ENCODE results near the gene LDB2.

DNA sequence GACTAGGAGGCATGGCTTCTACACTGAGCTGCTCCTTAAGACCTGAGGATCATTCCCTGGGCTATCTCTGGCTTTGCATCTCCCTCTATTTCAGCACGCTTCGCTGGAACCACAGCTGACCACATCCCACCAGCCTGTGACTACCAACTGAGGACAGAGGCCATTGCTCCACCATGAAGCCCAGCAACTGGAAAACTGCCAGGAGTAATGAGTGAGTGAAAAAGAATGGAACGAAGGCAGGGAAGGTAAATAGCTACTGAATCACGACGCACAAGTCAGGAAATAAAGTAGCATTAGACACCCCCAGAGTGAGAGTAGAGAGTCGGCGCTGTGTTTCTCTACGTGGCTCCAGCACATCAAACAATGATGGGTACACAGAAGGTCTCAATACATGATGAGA is 314.7 kb downstream of the LDB2 start:
- TF ChIP-seq BCL3 (IDR thresholded peaks at IDR 0.05), result no peak
- no peak for TF ChIP-seq SMC3 (IDR thresholded peaks at IDR 0.05)
- TF ChIP-seq, protein P1, sequence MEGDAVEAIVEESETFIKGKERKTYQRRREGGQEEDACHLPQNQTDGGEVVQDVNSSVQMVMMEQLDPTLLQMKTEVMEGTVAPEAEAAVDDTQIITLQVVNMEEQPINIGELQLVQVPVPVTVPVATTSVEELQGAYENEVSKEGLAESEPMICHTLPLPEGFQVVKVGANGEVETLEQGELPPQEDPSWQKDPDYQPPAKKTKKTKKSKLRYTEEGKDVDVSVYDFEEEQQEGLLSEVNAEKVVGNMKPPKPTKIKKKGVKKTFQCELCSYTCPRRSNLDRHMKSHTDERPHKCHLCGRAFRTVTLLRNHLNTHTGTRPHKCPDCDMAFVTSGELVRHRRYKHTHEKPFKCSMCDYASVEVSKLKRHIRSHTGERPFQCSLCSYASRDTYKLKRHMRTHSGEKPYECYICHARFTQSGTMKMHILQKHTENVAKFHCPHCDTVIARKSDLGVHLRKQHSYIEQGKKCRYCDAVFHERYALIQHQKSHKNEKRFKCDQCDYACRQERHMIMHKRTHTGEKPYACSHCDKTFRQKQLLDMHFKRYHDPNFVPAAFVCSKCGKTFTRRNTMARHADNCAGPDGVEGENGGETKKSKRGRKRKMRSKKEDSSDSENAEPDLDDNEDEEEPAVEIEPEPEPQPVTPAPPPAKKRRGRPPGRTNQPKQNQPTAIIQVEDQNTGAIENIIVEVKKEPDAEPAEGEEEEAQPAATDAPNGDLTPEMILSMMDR (IDR thresholded peaks at IDR 0.05), result no peak
- TF ChIP-seq POLR2A (IDR thresholded peaks at IDR 0.05; ENCODE audit: low read length), result no peak

All from A549 (cell line).